ENCODE measurements around the gene TDP2.

TDP2 gene

GRCh38 chr6:24692003-24692402 is 25.3 kb upstream of the TDP2 start:
- Histone ChIP-seq H4K20me1 (ENCODE audit: insufficient read depth, low read length) (no peaks in the 10 kb centered on the region), H3K9me2 (ENCODE audit: low read depth, low read length) (no peaks in the 10 kb centered on the region), H3K9ac (ENCODE audit: low read length) (no peak overlapping the region), H3K36me3 (ENCODE audit: insufficient read depth, low read length) (no peaks in the 10 kb centered on the region), H3K27me3 (ENCODE audit: insufficient read depth, low read length) (no peaks in the 10 kb centered on the region), H3K79me2 (ENCODE audit: insufficient read depth, low read length) (no peaks in the 10 kb centered on the region), H3K4me2 (ENCODE audit: low read length) (no peak overlapping the region), H3K27ac (ENCODE audit: low read depth, low read length, poor library complexity, severe bottlenecking) (no peak overlapping the region), H3K4me3 (ENCODE audit: low read depth, low read length, poor library complexity, severe bottlenecking) (no peak overlapping the region), H2AFZ (ENCODE audit: low read length) (no peak overlapping the region), H3K4me1 (ENCODE audit: insufficient read depth, low read length, severe bottlenecking) (peaks cover 8% of the 10 kb centered on the region), H3K9me3 (ENCODE audit: low read length) (no peaks in the 10 kb centered on the region), H3F3A (ENCODE audit: insufficient read depth, low read length) (no peaks in the 10 kb centered on the region)
- TF ChIP-seq EZH2 (IDR thresholded peaks at IDR 0.05; ENCODE audit: borderline replicate concordance, low read length), result no peak
- TF ChIP-seq CTCF (IDR thresholded peaks at IDR 0.05; ENCODE audit: low read length), result no peak

DNA sequence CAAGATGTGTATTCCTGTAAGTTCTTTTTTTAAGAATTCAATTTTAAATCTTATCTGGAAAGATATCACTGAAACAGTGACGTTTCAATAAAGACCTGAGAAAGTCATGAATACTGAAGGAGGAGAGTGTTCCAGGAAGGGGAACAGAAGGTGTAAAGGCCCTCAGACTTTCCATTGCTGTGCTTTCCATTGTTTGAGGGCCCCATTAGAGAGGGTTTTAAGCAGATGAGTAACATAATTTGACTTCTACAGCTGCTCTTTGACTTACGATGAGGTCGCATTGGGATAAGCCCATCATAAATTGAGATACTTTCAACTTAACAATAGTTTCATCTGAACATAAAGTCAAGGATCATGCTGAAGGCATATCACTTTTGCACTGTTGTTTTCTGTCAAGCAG is 24.9 kb upstream of the TDP2 start:
- H3K36me3 ChIP-seq (ENCODE audit: insufficient read depth, low read length), result no peaks in the 10 kb centered on the region
- no peak overlapping the region for H3K4me3 ChIP-seq (ENCODE audit: low read depth, low read length, poor library complexity, severe bottlenecking)
- no peak overlapping the region for H3K4me2 ChIP-seq (ENCODE audit: low read length)
- H3K9me2 ChIP-seq (ENCODE audit: low read depth, low read length), result no peaks in the 10 kb centered on the region
- H2AFZ ChIP-seq (ENCODE audit: low read length), result no peak overlapping the region
- no peak for TF ChIP-seq EZH2 (IDR thresholded peaks at IDR 0.05; ENCODE audit: borderline replicate concordance, low read length)
- no peak for TF ChIP-seq CTCF (IDR thresholded peaks at IDR 0.05; ENCODE audit: low read length)
- H4K20me1 ChIP-seq (ENCODE audit: insufficient read depth, low read length), result no peaks in the 10 kb centered on the region
- H3K4me1 ChIP-seq (ENCODE audit: insufficient read depth, low read length, severe bottlenecking), result peaks cover 8% of the 10 kb centered on the region
- H3K27me3 ChIP-seq (ENCODE audit: insufficient read depth, low read length), result no peaks in the 10 kb centered on the region
- no peaks in the 10 kb centered on the region for H3K9me3 ChIP-seq (ENCODE audit: low read length)
- no peaks in the 10 kb centered on the region for H3K79me2 ChIP-seq (ENCODE audit: insufficient read depth, low read length)
- no peak overlapping the region for H3K27ac ChIP-seq (ENCODE audit: low read depth, low read length, poor library complexity, severe bottlenecking)
- H3K9ac ChIP-seq (ENCODE audit: low read length), result no peak overlapping the region
- H3F3A ChIP-seq (ENCODE audit: insufficient read depth, low read length), result 0 out of 2 replicates have a peak, but pooled peaks cover under 1% of the 10 kb centered on the region

DNA sequence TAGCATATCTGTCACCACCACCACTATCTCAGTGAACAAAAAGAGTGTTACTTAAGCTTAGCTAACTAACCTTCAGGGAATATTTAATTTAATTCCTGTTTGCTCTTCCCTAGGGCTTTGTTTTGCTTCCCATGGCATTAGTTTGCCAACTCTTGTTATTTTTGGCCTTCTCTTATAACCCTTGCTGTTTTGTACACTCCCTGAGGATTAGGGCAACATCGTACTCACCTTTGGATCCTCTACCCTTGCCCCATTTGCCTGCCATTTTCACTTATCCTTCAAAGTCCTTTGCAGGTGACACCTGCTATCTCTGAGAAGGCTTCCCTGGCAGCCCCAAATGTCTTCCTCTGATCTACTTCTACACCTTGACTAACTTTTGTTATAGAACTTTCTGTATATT is 23.9 kb upstream of the TDP2 start:
- Histone ChIP-seq H3K27me3 (ENCODE audit: insufficient read depth, low read length) (no peaks in the 10 kb centered on the region), H3K9me3 (ENCODE audit: low read length) (no peaks in the 10 kb centered on the region), H4K20me1 (ENCODE audit: insufficient read depth, low read length) (no peaks in the 10 kb centered on the region), H3K36me3 (ENCODE audit: insufficient read depth, low read length) (no peaks in the 10 kb centered on the region), H2AFZ (ENCODE audit: low read length) (no peak overlapping the region), H3K9me2 (ENCODE audit: low read depth, low read length) (no peaks in the 10 kb centered on the region), H3F3A (ENCODE audit: insufficient read depth, low read length) (0 out of 2 replicates have a peak, but pooled peaks cover 2% of the 10 kb centered on the region), H3K4me1 (ENCODE audit: insufficient read depth, low read length, severe bottlenecking) (peaks cover 8% of the 10 kb centered on the region), H3K9ac (ENCODE audit: low read length) (no peak overlapping the region), H3K79me2 (ENCODE audit: insufficient read depth, low read length) (no peaks in the 10 kb centered on the region), H3K4me2 (ENCODE audit: low read length) (no peak overlapping the region), H3K4me3 (ENCODE audit: low read depth, low read length, poor library complexity, severe bottlenecking) (no peak overlapping the region), H3K27ac (ENCODE audit: low read depth, low read length, poor library complexity, severe bottlenecking) (no peak overlapping the region)
- no peak for TF ChIP-seq EZH2 (IDR thresholded peaks at IDR 0.05; ENCODE audit: borderline replicate concordance, low read length)
- TF ChIP-seq CTCF (IDR thresholded peaks at IDR 0.05; ENCODE audit: low read length), result no peak

Data from OCI-LY1 (cell line).